SK-N-SH (cell line): ENCODE results near the gene NECTIN1. TPM values are rescaled to one million over a fixed set of nuclear protein-coding genes. Genes with fewer than 3 reads are reported as not detected.

Experiments used
- CTCF ChIA-PET: fragments of 300-600, 350-600 bp; formaldehyde crosslinking; extraction: SDS; loops from one replicate; lab custom pipeline; 2021; lab: Yijun Ruan, JAX
- POLR2A ChIA-PET: fragments of 350-600 bp; sonication (Branson Sonifier 250); formaldehyde crosslinking; extraction: SDS; loops from one replicate; lab custom pipeline; 2020; ENCODE audit warnings: antibody characterized with exemption, inconsistent platforms; lab: Yijun Ruan, JAX
- DNase-seq: peaks from one replicate; pipeline ENCODE4 v3.0.0; 2012
- H2AFZ ChIP-seq: fragments of 200-600 bp; sonication (generic); 2 replicates; pipeline ENCODE4 v1.8.1; 2016; ENCODE audit warnings: antibody characterized with exemption, mild to moderate bottlenecking, low read depth
- H3F3A ChIP-seq: fragments of 200-600 bp; sonication (generic); replicated peaks from 2 replicates; pipeline ENCODE3; 2016; ENCODE audit warnings: antibody characterized with exemption, mild to moderate bottlenecking; ENCODE audit not compliant: insufficient read depth
- H3K27ac ChIP-seq, 2 experiments: fragments of 200-500 bp in 1 of 2; fragments of 200-600 bp in 1 of 2; sonication (Bioruptor generic) in 1 of 2; sonication (generic), shearing (Covaris generic) in 1 of 2; 2 replicates each; pipeline versions ENCODE4 v1.5.1 to v1.6.1; 2014 to 2016; ENCODE audit warnings: low read depth in 2 of 2, inconsistent platforms in 1 of 2, low read length in 1 of 2, mild to moderate bottlenecking in 1 of 2, mixed read lengths in 1 of 2
- H3K27me3 ChIP-seq: fragments of 200-600 bp; sonication (generic), shearing (Covaris generic); 2 replicates; pipeline ENCODE4 v1.6.1; 2016; ENCODE audit warnings: mixed run types; ENCODE audit not compliant: insufficient read depth
- H3K36me3 ChIP-seq, 2 experiments: fragments of 200-500 bp in 1 of 2; fragments of 200-600 bp in 1 of 2; sonication (Bioruptor generic) in 1 of 2; sonication (generic) in 1 of 2; replicated peaks in 1 of 2; 2 replicates each; pipeline versions ENCODE3 to v1.5.1; 2014 to 2016; ENCODE audit warnings: low read length in 1 of 2, mild to moderate bottlenecking in 1 of 2; ENCODE audit not compliant: insufficient read depth in 2 of 2, control insufficient read depth in 1 of 2
- H3K4me1 ChIP-seq, 2 experiments: fragments of 200-500 bp in 1 of 2; fragments of 200-600 bp in 1 of 2; sonication (Bioruptor generic) in 1 of 2; sonication (generic), shearing (Covaris generic) in 1 of 2; 2 replicates each; pipeline versions ENCODE4 v1.5.1 to v1.6.1; 2014 to 2016; ENCODE audit warnings: low read depth in 1 of 2, low read length in 1 of 2, mixed run types in 1 of 2; ENCODE audit not compliant: insufficient read depth in 2 of 2, control insufficient read depth in 1 of 2
- H3K4me2 ChIP-seq: fragments of 200-600 bp; sonication (generic), shearing (Covaris generic); 2 replicates; pipeline ENCODE4 v1.6.1; 2017; ENCODE audit warnings: mixed run types
- H3K4me3 ChIP-seq, 2 experiments: fragments of 200-500 bp in 1 of 2; fragments of 200-600 bp in 1 of 2; sonication (Bioruptor generic) in 1 of 2; sonication (generic), shearing (Covaris generic) in 1 of 2; 2 replicates each; pipeline versions ENCODE4 v1.5.1 to v1.8.1; 2014 to 2016; ENCODE audit warnings: low read depth in 2 of 2, inconsistent platforms in 1 of 2, low read length in 1 of 2, mild to moderate bottlenecking in 1 of 2, mixed read lengths in 1 of 2, moderate library complexity in 1 of 2
- H3K79me2 ChIP-seq: fragments of 200-600 bp; sonication (generic); 2 replicates; pipeline ENCODE4 v1.8.1; 2017; ENCODE audit warnings: mild to moderate bottlenecking; ENCODE audit not compliant: insufficient read depth
- H3K9ac ChIP-seq: fragments of 200-600 bp; sonication (generic); 2 replicates; pipeline ENCODE4 v1.6.1; 2017; ENCODE audit warnings: mixed run types
- H3K9me2 ChIP-seq: fragments of 200-600 bp; sonication (generic); 2 replicates; pipeline ENCODE4 v1.6.1; 2017; ENCODE audit warnings: mixed run types
- H3K9me3 ChIP-seq: fragments of 200-600 bp; sonication (generic); 2 replicates; pipeline ENCODE4 v1.6.1; 2017; ENCODE audit warnings: mixed run types, mild to moderate bottlenecking, moderate library complexity
- H4K20me1 ChIP-seq: fragments of 200-600 bp; sonication (generic); 2 replicates; pipeline ENCODE4 v1.6.1; 2017; ENCODE audit warnings: mild to moderate bottlenecking, mixed run types; ENCODE audit not compliant: insufficient read depth
- FOXJ3 ChIP-seq: sonication (generic); formaldehyde crosslinking; IDR thresholded peaks from 2 replicates; pipeline ENCODE4 v1.5.1; 2020; ENCODE audit warnings: mild to moderate bottlenecking, missing genetic modification reagents
- GABPA ChIP-seq: IDR thresholded peaks from 2 replicates; pipeline ENCODE4 v1.4.0; 2012; ENCODE audit warnings: low read depth, mild to moderate bottlenecking
- IRF3 ChIP-seq: fragments of 150-350 bp; IDR thresholded peaks from 2 replicates; pipeline ENCODE4 v1.6.1; 2016; ENCODE audit warnings: mild to moderate bottlenecking, low read depth, low read length
- NRF1 ChIP-seq: IDR thresholded peaks from 2 replicates; pipeline ENCODE4 v1.6.1; 2012; ENCODE audit warnings: low read depth, mild to moderate bottlenecking, low read length
- REST ChIP-seq: IDR thresholded peaks from 2 replicates; pipeline ENCODE4 v1.6.1; 2012; ENCODE audit warnings: mild to moderate bottlenecking, low read depth, low read length, moderate library complexity
- SIN3A ChIP-seq: IDR thresholded peaks from 2 replicates; pipeline ENCODE4 v1.6.1; 2012; ENCODE audit warnings: low read depth, mild to moderate bottlenecking, low read length, moderate library complexity, borderline replicate concordance
- USF2 ChIP-seq: fragments of 150-350 bp; IDR thresholded peaks from 2 replicates; pipeline ENCODE4 v1.6.1; 2017; ENCODE audit warnings: antibody characterized with exemption, low read length, low read depth, borderline replicate concordance
- YY1 ChIP-seq: IDR thresholded peaks from 2 replicates; pipeline ENCODE4 v1.4.0; 2012; ENCODE audit warnings: low read depth, mild to moderate bottlenecking
- WGBS: methylation state at CpG from one replicate; pipeline ENCODE4 v1.1.6; 2017; ENCODE audit warnings: low lambda C conversion rate; 5-methylcytosine and 5-hydroxymethylcytosine counted together
- polyA plus RNA-seq, 3 experiments: library from polyadenylated mRNA; depleted of rRNA; stranded (reverse); fragments of >200 nt; gene quantifications; 2 replicates each; pipeline ENCODE4 v1.2.3, GENCODE V29; 2012

The NECTIN1 gene
- polyA plus RNA-seq, 1 of the 3 experiments (the other 2 are of a cell fraction): 9.1 TPM

- DNase-seq: no peak
- no peak overlapping the region for H3K4me2 ChIP-seq
- no peaks in the 10 kb centered on the region for H3K9me2 ChIP-seq
- H3K27me3 ChIP-seq: peaks cover 25% of the 10 kb centered on the region
- no peaks in the 10 kb centered on the region for H3K36me3 ChIP-seq
- no peaks in the 10 kb centered on the region for H3F3A ChIP-seq
- H3K27ac ChIP-seq: no peak overlapping the region
- H2AFZ ChIP-seq: no peak overlapping the region
- peaks cover 0 to 19% of the 10 kb centered on the region in 2 experiments; a peak in 1 of 4 replicates for H3K4me1 ChIP-seq
- H3K79me2 ChIP-seq: no peaks in the 10 kb centered on the region
- POLR2A ChIA-PET: interaction anchor here (0.8 to 0.9 kb wide), 2 partner anchors 10 to 142 kb away, joined by 3 read pairs; no protein-coding TSS in a partner anchor
- H3K4me3 ChIP-seq: no peak overlapping the region
- H3K9me3 ChIP-seq: no peaks in the 10 kb centered on the region
- WGBS: 32% methylated on average over 4 of the region's 8 CpGs
- H3K9ac ChIP-seq: no peak overlapping the region
- TF ChIP-seq REST (no peak), NRF1 (no peak)
- TF ChIP-seq, all 33 proteins: peak for 0
- no peaks in the 10 kb centered on the region for H4K20me1 ChIP-seq
- CTCF ChIA-PET: interaction anchor here (1.2 to 5.6 kb wide), 3 partner anchors 21 to 358 kb away, joined by 3 to 22 read pairs (median 3); partner anchors contain the start of gene NECTIN1
Observed at GRCh38 chr11:119750056-119750455, 21.1 kb upstream of the NECTIN1 start.

- Histone ChIP-seq H3K9ac (no peak overlapping the region), H3K9me3 (no peaks in the 10 kb centered on the region), H3K9me2 (no peaks in the 10 kb centered on the region), H3K4me3 (no peak overlapping the region), H3K4me1 (peaks cover 0 to 13% of the 10 kb centered on the region in 2 experiments; a peak in 1 of 4 replicates), H2AFZ (no peak overlapping the region), H3K4me2 (no peak overlapping the region), H3K36me3 (no peaks in the 10 kb centered on the region), H3K79me2 (no peaks in the 10 kb centered on the region), H4K20me1 (no peaks in the 10 kb centered on the region), H3F3A (no peaks in the 10 kb centered on the region), H3K27me3 (peaks cover 24% of the 10 kb centered on the region), H3K27ac (no peak overlapping the region)
- ChIA-PET CTCF (interaction anchor here (1.5 to 5.6 kb wide), 2 partner anchors 13 to 20 kb away, joined by 4 to 22 read pairs; partner anchors contain the start of gene NECTIN1), POLR2A (no interaction called here)
- TF ChIP-seq IRF3 (no peak), FOXJ3 (no peak), USF2 (no peak), YY1 (no peak), GABPA (no peak), SIN3A (no peak)
- WGBS: 45% methylated on average over 8 of the region's 9 CpGs
- no peak for DNase-seq
Observed at GRCh38 chr11:119749006-119749565, 20.1 kb upstream of the NECTIN1 start.
